ENCODE data around the gene ADAMTS14.
"Not testable (repeated sequence)": the region's sequence is repeated elsewhere in the genome, so short reads cannot be mapped to it uniquely, and the experiment has no call there.

The ADAMTS14 gene

DNA sequence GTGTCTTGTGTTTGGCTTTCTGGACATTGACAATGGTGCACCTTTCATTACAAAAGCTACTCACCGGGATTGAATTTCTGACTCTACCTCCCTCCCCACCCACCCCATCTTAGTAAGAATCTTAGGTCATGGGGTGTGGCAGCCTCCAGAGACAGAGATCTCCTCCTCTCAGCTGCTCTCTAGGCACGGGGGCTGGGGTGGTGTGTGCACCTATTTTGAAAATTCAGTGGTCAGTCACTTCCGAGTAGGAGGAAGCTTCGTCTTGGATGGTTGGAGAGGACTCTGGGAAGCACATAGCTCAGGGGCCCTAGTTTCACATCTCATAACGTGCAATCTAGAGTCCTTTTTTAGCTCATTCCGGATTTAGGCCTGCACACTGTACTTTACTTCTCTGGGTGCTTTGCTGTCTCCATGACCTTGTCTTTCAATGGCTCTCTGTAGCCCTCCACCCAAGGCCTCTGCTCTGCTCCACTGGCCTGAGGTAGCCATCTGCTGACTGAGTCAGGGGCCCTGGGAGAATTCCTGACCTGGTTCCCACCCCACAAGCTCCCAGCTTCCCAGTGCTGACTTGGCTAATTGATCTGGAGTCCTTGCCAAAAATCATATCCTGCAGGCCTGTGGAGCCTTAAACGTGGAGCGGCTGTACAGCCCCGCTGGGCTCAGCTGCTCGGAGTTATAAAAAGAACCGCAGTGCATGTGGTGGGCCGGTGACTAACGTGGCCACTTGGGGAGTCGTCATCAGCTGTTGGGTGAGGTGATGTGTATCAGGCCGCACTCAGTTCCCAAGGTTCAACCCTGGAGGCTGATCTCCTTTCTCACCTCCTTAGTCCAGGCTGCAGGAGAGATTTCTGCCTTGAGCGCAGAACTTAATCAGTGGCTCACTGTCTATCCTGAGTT is 19.3 kb upstream of the ADAMTS14 start:
- no peak for DNase-seq (ENCODE audit: extremely low read depth in 1 of 2, low read depth in 1 of 2)

DNA sequence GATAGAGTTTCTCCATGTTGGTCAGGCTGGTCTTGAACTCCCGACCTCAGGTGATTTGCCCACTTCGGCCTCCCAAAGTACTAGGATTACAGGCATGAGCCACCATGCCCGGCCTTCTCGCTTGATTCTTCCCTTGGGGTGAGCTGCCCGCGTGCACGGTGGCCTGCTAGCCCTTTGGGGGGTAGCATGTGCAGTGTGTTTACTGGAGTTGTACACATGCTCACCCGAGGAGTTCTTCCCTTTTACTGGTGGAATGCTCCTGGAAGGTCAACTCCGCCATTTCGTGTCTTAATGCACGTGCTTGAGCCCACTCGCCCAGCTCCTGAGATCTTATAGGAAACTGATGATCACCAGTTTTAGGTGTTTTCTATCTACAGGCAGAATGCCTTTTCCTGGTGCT is 17.0 kb upstream of the ADAMTS14 start:
- no peak for DNase-seq (ENCODE audit: extremely low read depth in 1 of 2, low read depth in 1 of 2)

DNA sequence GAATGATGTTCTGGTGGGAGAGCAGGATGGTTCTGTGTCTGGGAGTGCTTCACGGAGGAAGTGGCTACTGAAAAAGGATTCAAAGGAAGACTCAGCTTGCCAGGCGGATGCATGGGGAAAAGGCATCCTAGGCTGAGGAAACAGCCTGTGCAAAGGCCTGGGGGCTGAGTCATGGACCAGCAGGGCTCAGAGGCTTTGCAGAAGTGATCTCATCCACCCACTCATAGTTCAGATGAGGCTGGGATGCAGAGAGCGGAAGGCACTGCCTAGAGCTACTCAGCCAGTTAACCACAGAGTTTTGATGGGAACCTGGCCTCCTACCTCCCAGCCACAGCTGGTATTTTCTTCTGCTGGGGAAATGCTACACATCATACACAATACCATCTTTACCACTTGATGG is 15.8 kb upstream of the ADAMTS14 start:
- DNase-seq (ENCODE audit: extremely low read depth in 1 of 2, low read depth in 1 of 2) = peak; percentile 28 to 77

DNA sequence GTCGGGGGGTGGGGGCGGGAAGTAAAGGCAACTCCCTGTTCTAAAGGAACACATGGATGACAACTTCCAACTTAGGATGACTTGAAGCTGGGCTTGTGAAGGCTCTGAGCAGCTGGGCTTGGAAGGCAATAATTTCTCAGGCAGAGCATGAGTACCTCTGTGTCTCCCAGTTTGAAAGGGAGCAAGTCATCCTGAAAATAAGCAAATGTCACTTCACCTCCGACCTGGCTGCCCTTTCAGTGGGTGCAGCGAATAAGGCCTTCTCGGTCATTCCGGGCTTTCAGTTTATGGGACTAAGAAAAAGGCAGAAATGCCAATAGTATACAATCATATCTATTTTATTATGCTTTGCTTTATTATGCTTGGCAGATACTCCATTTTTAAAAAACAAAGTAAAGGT is 15.3 kb upstream of the ADAMTS14 start:
- DNase-seq (ENCODE audit: extremely low read depth in 1 of 2, low read depth in 1 of 2) = no peak

DNA sequence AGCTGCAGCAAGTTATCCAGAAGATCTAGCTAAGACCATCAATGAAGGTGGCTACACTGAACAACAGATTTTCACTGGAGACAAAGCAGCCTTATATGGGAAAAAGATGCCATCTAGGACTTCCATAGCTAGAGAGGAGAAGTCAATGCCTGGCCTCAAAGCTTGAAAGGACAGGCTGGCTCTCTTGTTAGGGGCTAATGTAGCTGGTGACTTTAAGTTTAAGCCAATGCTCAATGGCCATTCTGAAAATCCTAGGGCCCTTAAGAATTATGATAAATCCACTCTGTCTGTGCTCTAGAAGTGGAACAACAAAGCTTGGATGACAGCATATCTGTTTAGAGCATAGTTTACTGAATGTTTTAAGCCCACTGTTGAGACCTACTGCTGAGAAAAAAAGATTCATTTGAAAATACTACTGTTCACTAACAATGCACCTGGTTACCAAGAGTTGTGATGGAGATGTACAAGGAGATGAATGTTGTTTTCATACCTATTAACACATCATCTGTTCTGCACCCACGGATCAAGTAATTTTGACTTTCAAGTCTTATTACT is 13.6 kb upstream of the ADAMTS14 start:
- DNase-seq (ENCODE audit: extremely low read depth in 1 of 2, low read depth in 1 of 2) = no peak

DNA sequence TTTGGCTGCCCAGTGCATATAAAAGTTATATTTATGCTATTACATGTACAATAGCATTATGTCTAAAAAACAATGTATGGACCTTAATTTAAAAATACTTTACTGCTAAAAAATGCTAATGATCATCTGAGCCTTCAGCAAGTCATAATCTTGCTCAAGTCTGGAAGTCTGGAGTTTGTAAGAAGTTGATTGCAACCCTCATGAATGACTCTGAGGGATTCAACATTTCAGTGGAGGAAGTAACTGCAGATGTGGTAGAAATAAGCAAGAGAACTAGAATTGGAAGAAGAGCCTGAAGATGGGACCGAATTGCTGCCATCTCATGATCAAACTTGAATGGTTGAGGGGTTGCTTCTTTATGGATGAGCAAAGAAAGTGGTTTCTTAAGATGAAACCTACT is 13.0 kb upstream of the ADAMTS14 start:
- no peak for DNase-seq (ENCODE audit: extremely low read depth in 1 of 2, low read depth in 1 of 2)

DNA sequence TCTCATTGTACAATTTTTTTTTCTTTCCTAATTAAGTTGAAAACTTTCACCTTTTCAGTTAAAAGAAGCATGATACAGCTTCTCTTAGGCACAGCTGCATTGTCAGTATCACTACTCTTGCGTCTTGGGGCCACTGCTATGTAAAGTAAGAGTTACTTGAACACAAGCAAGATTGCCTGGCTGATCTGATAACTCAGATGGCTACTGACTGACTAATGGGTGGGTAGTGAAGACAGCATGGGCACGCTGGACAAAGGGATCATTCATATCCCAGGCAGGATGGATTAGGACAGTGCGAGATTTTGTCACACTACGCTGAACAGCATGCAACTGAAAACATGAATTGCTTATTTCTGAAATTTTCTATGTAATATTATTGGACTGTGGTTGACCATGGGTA is 11.6 kb upstream of the ADAMTS14 start:
- no peak for DNase-seq (ENCODE audit: extremely low read depth in 1 of 2, low read depth in 1 of 2)

DNA sequence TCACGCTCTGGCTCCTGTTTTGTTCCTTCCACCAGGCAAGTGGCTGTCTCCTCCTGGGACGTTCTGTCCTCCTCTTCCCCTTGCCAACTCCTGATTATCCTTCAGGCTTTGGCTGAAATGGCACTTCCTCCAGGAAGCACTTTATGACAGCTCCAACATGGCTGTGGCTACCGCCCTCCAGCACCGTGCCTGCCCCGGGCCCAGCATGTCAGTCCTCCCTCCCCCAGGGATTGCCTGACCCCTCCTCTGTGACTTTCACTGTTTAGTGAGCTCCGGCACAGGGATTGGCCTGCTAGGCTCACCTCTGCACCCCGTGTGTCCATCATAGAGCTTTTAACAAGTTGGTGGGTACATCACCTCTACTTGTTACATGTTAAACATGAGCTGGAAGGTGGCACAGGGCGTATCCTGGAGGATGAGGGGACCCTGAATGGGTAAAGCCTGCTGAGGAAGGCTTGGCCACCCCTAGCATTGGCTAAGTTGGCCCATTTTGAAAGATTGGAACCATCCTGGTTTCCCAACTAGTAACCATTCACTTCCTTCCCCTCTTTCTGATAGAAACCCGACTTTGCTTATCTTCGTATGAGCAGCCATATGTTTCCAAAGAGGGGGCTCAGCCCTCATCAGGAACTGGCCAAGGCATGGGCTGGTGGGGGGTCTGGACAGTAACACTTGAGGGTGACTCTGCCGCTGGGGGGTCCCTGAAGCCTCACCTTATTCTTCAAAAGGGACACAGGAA is 10.5 kb upstream of the ADAMTS14 start:
- no peak for DNase-seq (ENCODE audit: extremely low read depth in 1 of 2, low read depth in 1 of 2)

DNA sequence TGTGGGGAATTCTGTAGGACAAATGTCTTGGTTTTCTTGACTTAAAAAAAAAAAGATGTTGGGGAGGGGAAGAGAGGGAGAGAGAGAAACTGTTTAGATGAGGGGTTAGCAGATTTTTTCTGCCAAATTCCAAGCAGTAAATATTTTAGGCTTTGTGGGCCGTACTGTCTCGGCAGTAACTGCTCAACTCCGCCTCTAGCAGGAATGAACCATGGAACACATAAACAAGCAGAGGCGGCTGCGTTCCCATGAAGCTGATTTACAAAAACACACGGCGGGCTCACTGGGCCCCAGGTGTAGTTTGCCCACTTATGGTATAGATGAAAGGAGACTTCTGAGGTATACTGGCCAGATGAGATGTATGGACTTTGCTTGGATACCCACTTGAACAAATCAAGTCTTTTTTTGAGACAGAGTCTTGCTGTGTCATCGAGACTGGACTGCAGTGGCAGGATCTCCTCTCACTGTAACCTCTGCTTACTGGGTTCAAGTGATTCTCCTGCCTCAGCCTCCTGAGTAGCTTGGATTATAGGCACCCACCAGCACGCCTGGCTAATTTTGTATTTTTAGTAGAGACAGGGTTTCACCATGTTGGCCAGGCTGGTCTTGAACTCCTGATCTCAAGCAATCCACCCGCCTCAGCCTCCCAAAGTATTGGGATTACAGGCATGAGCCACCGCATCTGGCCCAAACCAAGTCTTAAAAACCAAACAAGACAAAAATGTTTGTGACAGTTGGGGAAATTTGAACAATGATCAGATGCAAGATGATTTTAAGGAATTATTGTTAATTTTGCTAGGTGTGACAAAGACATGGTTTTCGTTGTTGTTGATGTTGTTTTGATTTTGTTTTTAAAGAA is 9.7 kb upstream of the ADAMTS14 start:
- no peak for DNase-seq (ENCODE audit: extremely low read depth in 1 of 2, low read depth in 1 of 2)

DNA sequence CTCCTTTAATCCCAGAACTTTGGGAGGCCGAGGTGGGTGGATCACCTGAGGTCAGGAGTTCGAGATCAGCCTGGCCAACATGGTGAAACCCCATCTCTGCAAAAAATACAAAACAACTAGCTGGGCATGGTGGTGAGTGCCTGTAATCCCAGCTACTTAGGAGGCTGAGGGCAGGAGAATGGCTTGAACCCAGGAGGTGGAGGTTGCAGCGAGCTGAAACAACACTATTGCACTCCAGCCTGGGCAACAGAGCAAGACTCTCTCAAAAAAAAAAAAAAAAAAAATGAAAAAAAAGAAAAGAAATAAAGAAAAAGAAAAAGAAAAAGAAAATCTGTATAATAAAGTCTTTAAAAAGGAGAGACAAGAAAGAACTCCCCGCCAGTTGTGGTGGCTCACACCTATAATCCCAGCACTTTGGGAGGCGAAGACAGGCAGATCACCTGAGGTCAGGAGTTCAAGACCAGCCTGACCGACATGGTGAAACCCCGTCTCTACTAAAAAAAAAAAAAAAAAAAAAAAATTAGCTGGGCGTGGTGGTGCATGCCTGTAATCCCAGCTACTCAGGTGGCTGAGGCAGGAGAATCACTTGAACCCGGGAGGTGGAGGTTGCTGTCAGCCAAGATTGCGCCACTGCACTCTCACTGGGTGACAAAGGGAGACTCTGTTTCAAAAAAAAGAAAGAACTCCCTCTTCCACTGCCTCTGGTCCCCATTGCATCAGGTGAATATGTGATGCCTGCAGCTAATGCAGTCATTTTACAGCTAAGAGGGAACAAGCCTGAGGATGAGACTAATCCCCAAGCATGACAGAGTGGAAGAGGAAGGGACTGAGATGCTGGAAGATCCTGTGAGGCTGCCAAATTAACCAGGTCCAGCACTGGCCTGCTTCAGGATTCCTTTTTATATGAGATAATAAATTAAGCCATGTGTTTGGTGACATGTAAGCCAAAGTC is 8.6 kb upstream of the ADAMTS14 start:
- not testable (repeated sequence) for DNase-seq (ENCODE audit: extremely low read depth in 1 of 2, low read depth in 1 of 2)

DNA sequence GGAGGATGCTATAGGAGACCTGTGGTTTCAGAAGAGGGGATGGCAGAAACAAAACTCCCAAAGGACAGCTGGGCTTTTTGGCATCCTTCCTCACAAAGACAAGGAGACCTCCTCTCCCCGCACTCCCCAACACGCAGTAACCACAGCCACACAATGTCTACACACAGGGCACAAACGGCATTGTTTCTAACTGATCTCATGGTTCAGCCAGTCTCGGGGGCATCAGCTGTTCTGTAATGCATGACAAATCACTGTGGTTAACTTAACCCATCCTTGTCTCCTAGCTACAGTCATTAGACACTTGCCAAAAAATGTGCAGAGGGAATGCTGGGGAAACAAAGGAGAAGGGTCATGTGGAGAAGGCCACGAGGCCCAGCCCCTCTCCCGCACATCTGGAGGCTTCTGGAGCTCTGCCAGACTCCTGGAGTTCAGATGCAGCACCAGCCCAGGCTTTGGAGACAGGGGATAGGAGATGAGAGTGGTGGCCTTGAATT is 7.6 kb upstream of the ADAMTS14 start:
- no peak for DNase-seq (ENCODE audit: extremely low read depth in 1 of 2, low read depth in 1 of 2)

DNA sequence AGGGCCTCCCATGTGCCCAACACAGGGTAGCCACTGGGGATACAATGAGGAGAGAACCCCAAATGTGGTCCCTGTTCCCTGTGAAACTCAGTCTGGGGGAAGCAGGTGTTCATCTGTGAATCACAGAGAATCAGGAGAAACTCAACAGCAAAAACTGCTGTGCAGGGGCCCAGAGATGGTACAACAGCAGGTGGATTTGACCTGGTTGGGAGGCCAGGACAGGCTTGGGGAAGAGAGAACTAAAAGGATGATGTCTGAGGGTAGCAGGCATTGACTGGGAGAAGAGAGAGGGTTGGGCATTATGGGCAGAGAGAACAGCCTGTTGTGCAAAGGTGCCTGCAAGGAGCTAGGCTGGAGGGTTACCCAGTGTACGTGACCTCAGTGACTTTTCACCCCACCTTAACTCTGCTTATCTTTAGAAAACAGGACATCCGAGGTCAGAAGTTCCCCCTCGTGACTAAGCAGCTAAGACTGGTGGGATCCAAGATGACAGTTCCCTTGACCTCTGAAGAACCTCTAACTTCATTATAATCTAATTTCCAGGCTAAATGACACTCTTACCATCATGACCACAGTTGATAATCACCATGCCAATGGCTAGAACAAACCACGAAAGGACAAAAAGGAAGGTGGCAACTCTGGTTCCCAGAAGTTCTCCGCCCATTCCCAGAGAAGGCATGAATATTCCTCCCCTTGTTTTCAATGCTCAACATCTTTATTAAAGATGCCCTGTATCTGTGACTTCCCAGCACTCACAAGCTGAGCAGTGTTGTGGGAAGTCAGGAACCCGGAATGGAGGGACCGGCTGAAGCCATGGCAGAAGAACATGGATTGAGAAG is 5.1 kb upstream of the ADAMTS14 start:
- DNase-seq (ENCODE audit: extremely low read depth in 1 of 2, low read depth in 1 of 2) = no peak

DNA sequence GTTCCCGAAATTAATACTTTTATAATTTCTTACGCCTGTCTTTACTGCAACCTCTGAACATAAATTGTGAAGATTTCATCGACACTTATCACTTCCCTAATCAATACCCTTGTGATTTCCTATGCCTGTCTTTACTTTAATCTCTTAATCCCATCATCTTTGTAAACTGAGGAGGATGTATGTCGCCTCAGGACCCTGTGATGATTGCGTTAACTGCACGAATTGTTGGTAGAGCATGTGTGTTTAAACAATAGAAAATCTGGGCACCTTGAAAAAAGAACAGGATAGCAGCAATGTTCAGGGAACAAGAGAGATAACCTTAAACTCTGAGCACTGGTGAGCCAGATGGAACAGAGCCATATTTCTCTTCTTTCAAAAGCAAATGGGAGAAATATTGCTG is 4.5 kb upstream of the ADAMTS14 start:
- not testable (repeated sequence) for DNase-seq (ENCODE audit: extremely low read depth in 1 of 2, low read depth in 1 of 2)

DNA sequence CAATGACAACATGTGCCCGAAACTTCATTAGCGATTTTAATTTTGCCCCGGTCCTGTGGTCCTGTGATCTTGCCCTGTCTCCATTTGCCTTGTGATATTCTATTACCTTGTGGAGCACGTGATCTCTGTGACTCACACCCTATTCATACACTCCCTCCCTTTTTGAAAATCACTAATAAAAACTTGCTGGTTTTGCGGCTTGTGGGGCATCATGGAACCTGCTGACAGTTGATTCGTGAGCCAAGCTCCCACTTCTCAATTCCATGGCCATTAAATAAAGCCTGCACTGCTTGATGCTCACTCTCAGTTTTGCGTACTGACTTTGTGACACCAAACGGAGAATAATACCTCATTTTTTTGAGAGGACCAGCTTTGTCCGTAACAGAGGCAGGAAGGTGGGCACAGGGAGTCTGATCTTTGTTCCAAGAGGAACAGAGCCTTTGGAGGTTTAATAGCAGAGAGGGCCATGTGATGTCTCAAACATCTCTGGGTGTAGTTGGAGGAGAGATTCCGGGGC is 3.8 kb upstream of the ADAMTS14 start:
- no peak for DNase-seq (ENCODE audit: extremely low read depth in 1 of 2, low read depth in 1 of 2)

DNA sequence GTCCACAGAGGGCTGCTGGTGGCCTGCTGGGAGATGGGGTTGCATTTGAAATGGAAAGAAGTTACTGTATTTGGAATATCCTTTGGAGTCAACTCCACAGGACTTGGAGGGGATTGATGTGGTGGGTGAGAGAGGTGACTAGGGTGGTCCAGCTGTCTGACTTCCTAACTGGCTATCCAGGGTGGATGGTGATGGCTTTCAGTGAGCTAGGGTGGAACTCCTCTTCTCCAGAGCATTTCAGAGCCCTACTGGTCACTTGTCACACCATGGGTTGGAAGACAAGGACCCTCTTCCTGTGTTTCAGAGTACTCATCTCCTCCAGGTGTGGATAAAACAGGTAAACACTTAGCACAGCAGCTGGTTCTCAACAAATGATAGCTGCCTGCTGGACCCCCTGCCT is 3.3 kb upstream of the ADAMTS14 start:
- no peak for DNase-seq (ENCODE audit: extremely low read depth in 1 of 2, low read depth in 1 of 2)

DNA sequence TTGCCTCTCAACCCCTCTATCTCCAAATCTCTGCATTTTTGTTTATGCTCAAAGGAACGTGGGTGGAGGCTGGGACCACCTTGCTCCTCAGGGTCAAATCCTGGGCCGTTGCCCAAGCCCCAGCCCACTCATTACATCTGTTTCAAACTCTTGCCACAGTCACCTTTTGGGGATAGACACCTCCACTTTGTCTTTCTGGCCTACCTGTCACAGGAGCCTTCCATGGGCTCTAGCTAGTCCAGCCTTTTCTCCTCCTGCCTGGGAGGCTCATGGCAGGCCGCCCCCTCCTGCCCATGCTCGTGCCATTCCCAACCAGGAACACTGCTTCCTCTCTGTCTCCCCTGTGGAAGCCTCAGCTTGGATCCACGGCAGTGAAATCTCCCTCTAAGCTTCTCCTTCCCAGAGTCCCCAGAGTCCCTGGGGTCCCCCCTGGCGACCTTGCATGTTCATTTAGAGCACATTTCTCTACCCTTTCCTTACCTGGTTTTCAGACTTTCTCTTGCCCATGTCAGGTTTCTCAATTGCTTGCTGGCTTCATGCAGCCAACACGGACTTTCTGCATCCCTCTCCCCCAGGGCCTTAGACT is 2.5 kb upstream of the ADAMTS14 start:
- no peak for DNase-seq (ENCODE audit: extremely low read depth in 1 of 2, low read depth in 1 of 2)

DNA sequence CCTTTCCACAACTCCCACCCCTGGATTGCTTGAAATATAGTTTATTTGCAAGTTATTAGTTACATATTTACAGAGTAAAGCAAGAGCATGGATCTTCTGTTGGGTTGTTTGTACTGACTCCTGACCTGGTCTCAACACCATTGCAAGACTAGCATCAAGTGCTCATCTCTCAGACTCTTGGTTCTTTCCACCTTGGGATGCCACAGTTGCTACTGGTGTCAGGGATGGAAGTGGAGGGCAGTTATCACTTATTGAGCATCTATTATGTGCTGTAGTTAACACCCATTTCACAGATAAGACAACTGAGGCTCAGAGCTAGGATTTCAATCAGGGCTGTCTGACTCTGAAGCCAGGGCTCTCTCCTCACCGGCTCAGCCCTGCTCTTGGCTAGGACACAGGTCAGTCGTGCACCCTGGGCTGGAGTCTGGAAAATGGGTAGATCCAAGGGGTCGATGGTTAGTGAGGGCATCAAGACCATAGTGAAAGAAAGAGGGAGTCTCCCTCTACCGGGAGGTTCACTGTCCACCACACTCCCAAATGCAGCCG is 614 bp upstream of the ADAMTS14 start:
- DNase-seq (ENCODE audit: extremely low read depth in 1 of 2, low read depth in 1 of 2) = no peak

All from stimulated activated CD8-positive, alpha-beta memory T cell treated with anti-CD3 and anti-CD28 coated beads, Interleukin-7, amount 100 ng/mL, for 48 hours (primary cell).